Activated T-cell treated with anti-CD3 and anti-CD28 coated beads for 48 hours (primary cell): ENCODE results near the gene KLRC3.
"Not testable (repeated sequence)": the region's sequence is repeated elsewhere in the genome, so short reads cannot be mapped to it uniquely, and the experiment has no call there.

ENCODE experiments used
- DNase-seq: peaks from one replicate; pipeline ENCODE4 v3.0.0-alpha.2; 2020; ENCODE audit warnings: low read depth

KLRC3 gene

DNA sequence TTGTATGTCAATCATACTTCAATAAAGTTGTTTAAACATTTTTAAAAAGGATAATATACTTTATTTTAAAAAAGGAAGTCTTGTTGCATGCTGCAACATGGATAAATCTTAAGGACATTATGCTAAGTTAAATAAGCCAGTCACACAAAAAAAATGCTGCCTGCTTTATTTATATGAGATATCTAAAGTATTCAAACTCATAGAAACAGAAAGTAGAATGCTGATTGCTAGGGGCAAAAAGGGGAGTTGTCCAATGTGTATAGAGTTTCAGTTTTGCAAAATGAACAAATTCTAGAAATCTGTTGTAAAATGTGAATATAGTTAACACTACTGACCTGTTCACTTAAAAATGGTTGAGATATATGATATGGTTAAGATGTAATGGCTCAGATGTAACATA, 19.6 kb downstream of the KLRC3 start:
- DNase-seq, result no peak

DNA sequence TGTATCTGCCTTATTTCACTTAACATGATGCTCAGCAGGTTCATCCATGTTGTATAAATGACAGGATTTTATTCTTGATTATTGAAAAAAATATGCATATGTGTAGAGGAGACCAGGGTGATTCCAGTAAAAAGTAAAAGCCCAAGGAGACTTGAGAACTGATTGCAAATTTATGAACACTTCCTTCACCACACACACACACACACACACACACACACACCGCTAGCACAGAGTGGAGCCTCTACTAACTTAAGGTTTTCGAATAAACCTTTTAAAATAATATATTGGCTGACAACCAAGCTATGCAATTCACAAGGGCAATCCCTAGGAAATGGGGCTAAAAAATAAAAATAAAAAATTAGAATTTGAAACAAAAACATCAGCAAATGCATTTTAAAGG, 22.2 kb downstream of the KLRC3 start:
- DNase-seq, result no peak

DNA sequence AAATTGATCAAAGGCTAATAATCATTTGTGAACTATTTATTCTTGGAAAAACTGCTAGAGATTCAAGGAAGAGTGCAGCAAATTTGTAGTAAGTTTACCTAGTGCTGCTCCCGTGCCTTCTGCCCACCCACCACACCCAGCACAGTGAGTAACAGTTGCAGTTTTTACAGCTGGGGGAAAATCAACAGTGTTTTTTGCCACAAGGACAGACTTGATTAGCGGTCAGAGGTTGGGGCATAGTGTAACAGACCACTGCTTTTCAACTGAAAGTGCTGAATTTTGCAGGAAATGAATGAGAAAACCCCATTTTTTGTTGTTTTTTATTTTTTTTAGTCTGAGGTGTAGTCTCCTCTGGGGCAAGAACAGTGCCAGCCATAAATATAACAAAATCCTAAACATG, 23.1 kb downstream of the KLRC3 start:
- DNase-seq, result no peak

DNA sequence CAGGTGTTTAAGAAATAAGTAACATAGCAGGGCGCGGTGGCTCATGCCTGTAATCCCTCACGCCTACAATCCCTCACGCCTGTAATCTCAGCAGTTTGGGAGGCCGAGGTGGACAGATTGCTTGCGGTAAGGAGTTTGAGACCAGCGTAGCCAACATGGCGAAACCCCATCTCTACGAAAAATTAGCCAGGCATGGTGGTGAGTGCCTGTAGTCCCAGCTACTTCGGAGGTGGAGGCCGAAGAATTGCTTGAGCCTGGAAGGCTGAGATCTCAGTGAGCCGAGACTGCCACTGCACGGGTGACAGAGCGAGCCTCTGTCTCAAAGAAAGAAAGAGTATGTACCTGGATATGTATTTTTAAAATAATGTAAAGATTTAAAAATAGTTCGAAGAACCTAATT, 24.2 kb downstream of the KLRC3 start:
- DNase-seq, result not testable (repeated sequence)

DNA sequence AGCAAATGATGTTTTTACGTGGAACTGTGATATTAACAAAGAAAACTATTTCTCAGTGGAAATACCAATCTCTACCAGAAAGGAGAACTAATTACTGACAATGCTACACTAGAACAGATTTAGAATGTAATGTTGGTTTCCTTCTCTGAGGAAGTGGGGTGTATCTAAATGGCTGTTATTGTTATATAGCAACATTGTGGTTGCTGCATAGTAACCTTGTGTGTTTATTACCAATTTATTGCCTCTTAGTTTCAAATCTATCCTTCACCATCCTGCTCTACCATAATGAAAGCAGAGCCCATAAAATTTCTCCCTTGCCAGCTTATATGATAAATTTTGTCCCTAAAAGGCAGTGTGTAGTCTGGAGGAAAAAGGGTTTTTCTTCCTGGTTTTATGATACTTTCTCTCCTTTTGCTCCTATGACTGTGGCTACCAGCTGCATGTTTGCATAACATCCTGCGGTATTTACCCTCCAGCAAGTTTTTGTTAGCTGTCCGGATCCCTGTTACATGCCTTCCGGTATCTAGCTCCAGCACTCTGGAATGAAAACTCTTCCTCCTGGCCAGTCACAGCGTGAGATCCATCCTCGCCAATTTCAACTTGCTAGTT, 24.9 kb downstream of the KLRC3 start:
- no peak for DNase-seq

DNA sequence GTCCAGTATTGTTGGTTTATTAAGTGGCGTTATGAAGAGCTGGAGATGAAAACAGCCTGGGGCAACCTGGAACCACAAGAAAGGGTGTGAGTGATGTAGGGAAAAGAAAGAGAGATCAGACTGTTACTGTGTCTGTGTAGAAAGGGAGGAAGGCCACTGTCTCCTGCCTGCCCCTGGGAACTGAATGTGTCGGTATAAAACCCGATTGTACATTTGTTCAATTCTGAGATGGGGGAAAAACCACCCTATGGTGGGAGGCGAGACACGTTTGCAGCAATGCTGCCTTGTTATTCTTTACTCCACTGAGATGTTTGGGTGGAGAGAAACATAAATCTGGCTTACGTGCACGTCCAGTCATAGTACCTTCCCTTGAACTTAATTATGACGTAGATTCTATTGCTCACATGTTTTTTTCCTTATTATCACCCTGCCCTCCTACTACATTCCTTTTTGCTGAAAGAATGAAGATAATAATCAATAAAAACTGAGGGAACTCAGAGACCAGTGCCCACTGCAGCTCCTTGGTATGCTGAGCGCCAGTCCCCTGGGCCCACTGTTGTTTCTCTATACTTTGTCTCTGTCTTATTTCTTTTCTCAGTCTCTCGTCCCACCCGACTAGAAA, 25.8 kb downstream of the KLRC3 start:
- not testable (repeated sequence) for DNase-seq

DNA sequence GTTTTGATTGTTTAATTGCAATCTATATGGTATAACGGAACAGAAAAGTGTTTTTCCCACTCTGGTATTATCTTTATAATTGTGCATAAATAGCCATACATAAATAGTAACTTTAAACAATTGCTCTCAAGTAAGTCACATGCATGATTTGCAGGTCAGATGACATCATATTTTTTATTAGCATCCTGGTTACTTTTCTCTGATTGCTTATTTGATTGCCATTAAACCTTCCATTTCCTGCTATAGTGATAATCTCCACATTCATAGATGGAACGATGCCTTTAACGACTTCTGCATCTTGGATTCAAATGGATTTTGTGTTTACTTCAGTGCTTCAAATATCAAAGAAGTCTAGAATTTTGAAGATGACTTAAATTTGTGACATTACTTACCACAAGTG, 27.1 kb downstream of the KLRC3 start:
- no peak for DNase-seq

DNA sequence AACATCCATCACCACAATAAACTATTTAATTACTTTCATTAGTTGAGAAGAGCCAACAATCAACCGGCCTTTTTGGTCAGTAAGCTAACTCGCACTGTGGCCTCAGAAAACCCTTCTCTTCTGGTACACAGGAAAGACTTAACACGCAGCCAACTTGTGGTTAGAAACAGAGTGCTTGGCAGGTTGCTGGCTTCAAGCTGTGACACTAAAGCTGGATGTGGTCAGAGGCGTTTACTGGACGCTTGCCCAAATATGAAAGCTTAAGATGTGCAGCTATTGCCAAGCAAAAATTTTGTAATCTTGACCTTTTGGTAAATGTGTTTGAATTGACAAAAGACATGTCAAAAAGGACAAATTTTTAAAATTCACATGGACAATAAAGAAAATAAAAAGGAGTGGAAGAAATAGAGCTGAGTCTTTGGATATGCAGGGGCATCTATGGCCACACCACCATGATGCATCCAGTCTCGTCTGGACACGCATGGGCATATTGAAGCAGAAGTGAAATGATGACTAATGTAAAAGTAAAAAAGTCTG, 27.9 kb downstream of the KLRC3 start:
- no peak for DNase-seq

DNA sequence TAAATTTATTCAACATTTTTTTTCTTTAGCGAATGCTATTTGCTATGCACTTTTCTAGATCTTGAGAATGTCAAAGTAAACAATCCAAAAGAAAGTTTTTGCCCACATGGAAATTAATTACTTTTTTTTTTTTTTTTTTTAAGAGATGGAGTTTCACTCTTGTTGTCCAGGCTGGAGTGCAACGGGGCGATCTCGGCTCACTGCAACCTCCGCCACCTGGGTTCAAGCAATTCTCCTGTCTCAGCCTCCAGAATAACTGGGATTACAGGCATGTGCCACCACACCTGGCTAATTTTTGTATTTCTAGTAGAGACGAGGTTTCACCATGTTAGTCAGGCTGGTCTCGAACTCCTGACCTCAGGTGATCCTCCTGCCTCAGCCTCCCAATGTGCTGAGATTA, 29.4 kb downstream of the KLRC3 start:
- not testable (repeated sequence) for DNase-seq

DNA sequence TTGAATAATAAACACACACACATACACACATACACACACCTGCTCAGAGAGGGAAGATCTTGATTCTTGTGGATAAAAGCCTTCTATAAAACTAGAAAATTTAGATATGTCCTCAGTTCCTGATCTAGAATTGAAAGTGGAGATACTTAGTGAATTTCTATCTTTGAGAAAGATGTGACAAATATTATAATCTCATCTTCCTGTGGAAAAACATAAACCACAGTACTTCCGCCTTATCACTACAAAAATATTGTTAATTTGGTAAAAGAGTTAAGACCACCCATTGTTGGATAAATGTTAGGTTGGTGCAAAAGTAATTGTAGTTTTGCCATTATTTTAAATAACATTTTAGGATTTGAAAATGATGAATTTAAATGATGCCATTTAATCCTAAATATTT, 30.5 kb downstream of the KLRC3 start, which contains the start of gene KLRK1:
KLRK1 (minus strand) TSS at position 138 of the 400 bp plus-strand sequence. CDS start 1,231 bp downstream, outside the sequence.
- DNase-seq, result no peak

DNA sequence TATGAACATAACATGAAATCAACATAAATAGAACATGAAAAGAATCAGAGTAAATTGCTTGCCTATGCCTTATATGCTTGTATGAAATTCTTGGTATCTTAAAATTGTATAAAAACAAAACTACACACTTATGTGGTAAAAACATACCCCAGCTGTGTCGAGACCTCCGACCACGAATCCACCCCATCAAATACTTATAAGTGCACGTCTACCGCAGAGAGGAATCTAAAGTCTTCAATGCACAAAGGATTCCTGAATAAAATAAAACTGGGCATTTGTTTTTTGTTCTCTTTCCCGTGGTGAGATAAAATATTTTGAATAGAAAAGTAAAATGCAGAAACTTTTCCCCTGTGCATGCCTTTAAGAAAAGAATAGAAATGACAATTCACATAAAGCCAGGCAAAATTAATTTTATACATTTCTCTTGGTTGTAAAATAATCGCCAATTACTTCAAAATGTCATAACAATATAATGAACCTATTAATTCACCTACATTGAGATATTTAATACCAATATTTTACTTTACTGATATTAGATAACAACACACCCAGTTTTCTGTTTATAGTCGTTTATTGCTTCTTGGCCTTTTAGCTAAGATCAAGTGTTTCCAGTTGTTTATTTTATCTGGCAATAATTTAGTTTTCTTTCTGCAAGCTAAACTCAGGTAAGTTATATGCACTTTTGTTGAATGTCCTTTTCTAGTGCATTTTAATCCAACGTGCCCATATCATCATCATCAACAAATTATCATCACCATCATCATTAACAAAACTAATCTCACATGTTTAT, 31.6 kb downstream of the KLRC3 start:
- no peak for DNase-seq

DNA sequence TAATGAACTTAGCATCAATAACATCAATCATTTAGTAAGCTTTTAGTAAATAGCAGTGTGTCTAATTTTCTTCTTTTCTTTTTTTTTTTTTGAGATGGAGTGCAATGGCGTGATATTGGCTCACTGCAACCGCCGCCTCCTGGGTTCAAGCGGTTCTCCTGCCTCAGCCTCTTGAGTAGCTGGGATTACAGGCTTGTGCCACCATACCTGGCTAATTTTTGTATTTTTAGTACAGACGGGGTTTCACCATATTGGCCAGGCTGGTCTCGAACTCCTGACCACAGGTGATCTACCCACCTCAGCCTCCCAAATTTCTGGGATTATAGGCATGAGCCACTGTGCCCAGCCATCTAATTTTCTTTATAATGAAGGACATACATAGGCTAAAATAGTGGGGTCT, 32.9 kb downstream of the KLRC3 start:
- DNase-seq, result not testable (repeated sequence)

DNA sequence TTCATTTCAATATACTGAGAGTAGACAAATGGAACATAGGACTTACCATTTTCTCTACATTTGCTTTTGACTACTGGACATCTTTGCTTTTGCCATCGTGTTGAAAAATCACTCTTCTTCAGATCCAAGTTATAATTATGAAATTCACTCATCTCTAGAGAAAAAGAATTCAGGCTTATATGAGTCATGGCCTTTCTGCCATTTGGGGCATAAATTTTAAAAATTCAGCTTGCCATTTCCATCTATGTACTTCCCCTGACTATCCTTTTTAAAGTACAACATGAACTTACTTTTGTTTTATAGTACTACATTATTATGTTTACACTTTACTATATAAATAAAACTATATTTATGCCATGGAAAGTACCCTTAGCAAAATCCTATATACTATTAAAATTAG, 33.5 kb downstream of the KLRC3 start:
- no peak for DNase-seq

DNA sequence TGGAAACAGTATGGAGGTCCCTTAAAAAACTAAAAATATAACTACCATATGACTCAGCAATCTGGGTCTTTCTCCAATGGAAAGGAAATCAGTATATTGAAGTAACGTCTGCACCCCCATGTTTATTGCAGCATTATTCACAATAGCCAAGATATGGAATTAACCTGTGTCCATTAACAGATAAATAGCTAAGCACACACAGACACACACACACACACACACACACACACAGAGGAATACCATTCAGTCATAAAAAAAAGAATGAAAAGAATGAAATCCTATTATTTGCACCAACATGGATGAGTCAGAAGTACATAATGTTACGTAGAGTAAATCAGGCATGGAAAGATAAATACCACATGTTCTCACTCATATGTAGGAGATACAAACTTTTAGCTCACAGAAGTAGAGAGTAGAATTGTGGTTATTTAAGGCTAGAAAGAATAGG, 35.2 kb downstream of the KLRC3 start:
- DNase-seq, result no peak

DNA sequence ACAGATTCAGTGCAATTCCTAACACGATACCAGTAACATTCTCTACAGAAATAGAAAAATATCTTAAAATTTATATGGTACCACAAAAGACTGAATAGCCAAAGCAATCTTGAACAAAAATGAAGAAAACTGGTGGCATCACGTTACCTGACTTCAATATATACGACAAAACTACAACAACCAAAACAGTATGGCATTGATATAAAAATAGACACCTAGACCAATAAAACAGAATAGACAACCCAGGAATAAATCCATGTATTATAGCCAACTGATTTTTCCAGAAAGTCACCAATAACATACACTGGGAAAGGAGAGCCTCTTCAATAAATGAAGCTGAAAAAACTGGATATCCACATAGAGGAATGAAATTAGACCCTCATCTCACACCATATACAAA, 36.2 kb downstream of the KLRC3 start:
- no peak for DNase-seq

DNA sequence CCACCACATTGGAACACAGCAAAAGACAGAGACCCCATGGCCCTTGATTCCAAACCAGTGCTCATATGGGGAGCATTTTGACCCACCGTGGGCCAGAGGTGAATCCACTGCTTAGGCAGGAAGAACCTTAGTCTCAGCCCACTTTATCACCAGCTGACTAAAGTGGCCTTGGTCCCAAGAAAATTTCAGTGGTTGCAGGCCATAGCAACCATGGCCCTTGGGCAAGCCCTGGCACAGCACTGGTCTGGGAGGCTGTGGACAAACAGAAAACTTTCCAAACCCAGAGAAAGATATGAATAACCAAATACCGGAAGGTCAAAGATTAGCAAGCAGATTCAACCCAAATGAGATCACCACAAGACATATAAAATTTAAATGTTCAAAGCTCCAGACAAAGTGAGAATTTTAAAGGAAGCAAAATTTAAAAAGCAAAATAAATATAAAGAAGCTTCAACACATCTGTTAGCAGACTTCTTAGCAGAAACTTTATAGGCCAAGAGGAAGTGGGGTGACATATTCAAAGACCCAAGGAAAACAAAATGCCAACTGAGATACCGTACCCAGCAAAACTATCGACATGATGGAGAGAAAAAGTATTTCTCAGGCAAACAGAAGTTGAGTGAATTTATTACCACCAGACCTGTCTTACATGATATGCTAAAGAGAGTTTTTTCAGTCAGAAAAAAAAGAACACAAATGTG, 38.3 kb downstream of the KLRC3 start:
- DNase-seq, result no peak

DNA sequence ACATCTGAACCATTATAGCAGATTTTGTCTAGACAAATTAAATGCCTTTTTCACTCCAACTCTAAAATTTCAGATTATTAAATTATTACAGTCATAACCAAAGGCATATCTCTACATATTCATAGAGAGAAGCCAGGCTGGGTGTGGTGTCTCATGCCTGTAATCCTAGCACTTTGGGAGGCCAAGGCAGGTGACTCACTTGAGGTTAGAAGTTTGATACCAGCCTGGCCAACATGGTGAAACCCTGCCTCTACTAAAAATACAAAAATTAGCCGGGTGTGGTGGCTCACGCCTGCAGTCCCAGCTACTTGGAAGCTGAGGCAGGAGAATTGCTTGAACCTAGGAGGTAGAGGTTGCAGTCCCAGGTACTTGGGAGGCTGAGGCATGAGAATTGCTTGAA, 41.7 kb downstream of the KLRC3 start:
- not testable (repeated sequence) for DNase-seq

DNA sequence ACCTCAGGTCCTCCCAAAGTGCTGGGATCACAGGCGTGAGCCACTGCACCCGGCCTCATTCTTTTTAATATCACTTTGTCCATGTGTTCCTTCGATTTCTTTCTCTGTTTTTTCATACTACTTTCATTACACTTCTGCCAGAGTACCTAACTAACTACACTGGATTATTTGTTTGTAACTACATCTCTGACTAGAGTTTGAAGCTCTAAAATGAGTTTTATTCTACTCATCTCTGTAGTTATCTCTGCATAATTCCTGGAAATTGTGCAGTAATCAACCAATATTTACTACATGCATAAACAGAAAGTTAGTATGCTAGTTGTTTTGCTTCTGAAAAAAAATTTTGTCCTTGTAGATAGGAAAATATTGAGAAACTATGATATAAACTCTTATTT, 45.8 kb downstream of the KLRC3 start:
- DNase-seq, result no peak

DNA sequence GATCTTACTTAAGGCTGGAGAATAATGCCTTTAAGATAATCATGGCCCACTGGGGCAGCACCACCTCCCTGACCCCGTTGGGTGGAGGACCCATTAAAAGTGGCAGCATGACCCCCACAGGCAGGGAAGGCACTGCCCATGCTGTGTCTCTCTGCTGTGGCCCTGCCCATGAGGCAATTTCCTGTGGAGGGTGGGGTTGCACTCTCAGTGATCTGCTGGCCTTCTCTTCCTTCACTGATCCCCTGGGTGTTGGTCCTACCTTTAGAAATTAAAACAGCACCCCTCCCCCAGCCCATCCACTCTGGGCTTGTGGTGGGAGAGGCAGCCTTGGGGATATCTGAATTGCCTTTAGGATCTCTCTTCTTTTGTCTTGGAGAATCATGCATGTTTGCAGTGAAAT, 47.8 kb downstream of the KLRC3 start:
- DNase-seq, result no peak

DNA sequence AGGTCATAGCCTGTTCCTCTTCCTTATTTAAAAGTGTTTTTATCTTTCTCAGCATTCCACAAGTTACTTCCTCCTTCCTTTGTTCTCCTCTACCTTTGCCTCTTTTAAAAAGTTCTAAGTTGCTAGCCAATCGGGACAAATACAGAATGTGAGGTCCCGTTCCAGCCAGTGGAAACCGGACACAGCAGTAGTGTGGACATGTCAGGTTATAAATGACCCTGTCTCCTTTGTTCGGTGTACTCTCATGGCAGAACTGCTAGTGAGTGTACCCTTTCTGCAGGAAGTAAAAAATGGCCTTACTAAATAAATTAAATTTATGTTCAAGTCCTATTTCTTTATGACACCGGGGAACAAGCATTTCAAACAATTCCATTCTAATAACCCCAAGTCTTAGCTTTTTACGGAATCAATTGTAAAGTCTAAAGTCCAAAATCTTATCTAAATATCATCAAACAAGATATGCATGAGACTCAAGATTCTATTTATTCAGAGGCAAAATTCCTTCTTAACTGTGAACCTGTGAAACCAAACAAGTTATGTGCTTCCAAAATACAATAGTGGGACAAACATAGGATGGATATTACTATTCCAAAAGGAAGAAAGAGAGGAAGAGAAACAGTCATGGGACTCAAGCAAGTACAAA, 48.4 kb downstream of the KLRC3 start:
- DNase-seq, result not testable (repeated sequence)

DNA sequence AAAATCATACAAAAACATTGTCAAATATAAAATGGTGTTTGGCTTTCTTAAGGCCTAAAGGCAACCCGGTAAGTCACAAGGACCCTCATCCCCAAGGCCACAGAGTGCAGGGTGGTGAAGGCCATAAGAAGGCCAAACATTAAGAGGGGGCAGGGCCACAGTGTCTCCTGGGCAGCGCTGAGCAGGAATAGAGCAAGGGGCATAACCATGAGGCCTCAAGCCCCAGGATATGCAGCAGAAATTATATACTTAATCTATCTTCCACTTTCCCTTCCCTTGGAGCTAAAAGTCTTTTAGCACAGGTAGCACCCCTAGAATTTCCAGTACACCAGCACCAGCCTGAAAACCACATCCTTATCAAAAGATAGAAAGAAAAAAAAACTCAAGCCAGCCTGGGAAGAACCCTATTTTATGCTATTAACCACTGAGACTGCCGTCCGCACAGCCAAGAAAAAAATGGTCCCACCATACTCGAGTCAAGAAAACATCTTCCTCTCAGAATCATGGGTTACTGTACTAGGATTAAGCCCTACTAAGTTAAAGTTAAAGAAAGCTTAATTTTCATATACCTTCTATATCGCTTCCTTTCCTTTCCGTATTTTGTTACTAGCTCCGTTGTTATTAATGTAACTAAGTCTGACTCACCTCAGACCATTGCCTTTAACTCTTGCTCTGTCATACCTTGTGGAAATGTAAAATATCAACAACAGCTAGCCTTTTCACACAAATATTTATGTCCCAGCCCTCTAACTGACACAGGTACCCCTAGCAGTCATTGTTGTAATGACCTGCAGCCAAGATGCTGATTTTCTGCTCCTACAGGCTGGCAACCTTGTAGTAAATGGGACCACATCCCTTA, 50.6 kb downstream of the KLRC3 start:
- no peak for DNase-seq
